Testis (tissue), 2 donors: ENCODE data around the gene PLA1A.

Experiments used
- CTCF ChIP-seq, 3 experiments: fragments of 450-650 bp in 2 of 3; fragments of 200-600 bp in 1 of 3; sonication (generic) in 1 of 3; IDR thresholded peaks; one replicate each; pipeline ENCODE4 v1.5.1; 2016 to 2019; ENCODE audit warnings: antibody characterized with exemption in 3 of 3, mild to moderate bottlenecking in 2 of 3, moderate library complexity in 1 of 3
- POLR2A ChIP-seq: fragments of 450-650 bp; IDR thresholded peaks from one replicate; pipeline ENCODE4 v1.6.1; 2017; ENCODE audit warnings: antibody characterized with exemption, mild to moderate bottlenecking, moderate library complexity

DNA sequence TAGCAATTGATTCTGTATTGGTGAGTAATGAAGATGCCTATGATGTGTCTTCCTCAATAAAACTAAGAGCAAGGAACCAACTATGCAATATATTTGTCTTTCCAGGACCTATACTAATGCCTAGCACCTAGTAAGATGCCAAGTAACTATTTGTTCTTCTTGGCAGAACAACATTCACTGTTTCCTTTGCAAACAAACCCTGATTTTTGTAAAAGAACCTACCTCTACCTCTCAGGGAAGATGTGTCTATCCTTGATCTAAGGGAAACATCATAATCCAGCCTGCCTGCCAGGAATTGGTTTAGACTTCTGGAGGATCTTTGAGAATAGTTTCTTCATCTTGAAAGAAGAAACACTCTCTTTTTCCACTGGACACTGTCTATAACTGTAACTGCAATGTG is 22.2 kb upstream of the PLA1A start:
- TF ChIP-seq POLR2A: no peak
- TF ChIP-seq CTCF (IDR thresholded peaks at IDR 0.05): no peak
